Testis (tissue), 3 donors: ENCODE data around the gene PCBD2. TPM values are rescaled to one million over a fixed set of nuclear protein-coding genes. Genes with fewer than 3 reads are reported as not detected.

Experiments
- DNase-seq: peaks from one replicate; pipeline ENCODE4 v3.0.0-alpha.2; 2019
- H3K27ac ChIP-seq, 2 donors: fragments of 200-600 bp; sonication (generic); one replicate each; pipeline ENCODE4 v1.5.1; 2019
- H3K27me3 ChIP-seq: fragments of 200-600 bp; sonication (generic); one replicate; pipeline ENCODE4 v1.5.1; 2019
- H3K36me3 ChIP-seq: fragments of 200-600 bp; sonication (generic); one replicate; pipeline ENCODE4 v1.5.1; 2017; ENCODE audit warnings: low read depth; ENCODE audit errors: missing control alignments
- H3K4me1 ChIP-seq: fragments of 200-600 bp; sonication (generic); one replicate; pipeline ENCODE4 v1.5.1; 2019
- H3K4me3 ChIP-seq, 2 donors: fragments of 200-600 bp; sonication (generic); one replicate each; pipeline ENCODE4 v1.5.1; 2017 to 2019
- H3K9me3 ChIP-seq: fragments of 200-600 bp; sonication (generic); one replicate; pipeline ENCODE4 v1.5.1; 2017
- POLR2A ChIP-seq: fragments of 450-650 bp; IDR thresholded peaks from one replicate; pipeline ENCODE4 v1.6.1; 2017; ENCODE audit warnings: antibody characterized with exemption, mild to moderate bottlenecking, moderate library complexity
- WGBS, 2 donors: methylation state at CpG; one replicate each; pipeline ENCODE4 v1.1.5; 2018; 5-methylcytosine and 5-hydroxymethylcytosine counted together
- intact Hi-C: fragments of 100-400 bp; cut with DNase I; formaldehyde crosslinking; loops from one replicate; pipeline ENCODE4 v1.15.1; 2023; ENCODE audit warnings: low total_unique reads
- polyA plus RNA-seq: library from polyadenylated mRNA; stranded (reverse); fragments of 350-450 nt; fragmentation: Illumina TruSeq; extraction: RNeasy Lipid Tissue Mini Kit (QIAGEN cat#74804); gene quantifications from one replicate; pipeline ENCODE4 v1.2.3, GENCODE V29; 2014; ENCODE audit warnings: low read depth, low replicate concordance; ENCODE audit not compliant: insufficient read depth
- total RNA-seq, 2 donors: library from RNA; depleted of rRNA; stranded (reverse); fragments of >200 nt; gene quantifications; one replicate each; pipeline ENCODE4 v1.2.3, GENCODE V29; 2016
- TF ChIP-seq, protein P1 (sequence below), 3 experiments: fragments of 450-650 bp in 2 of 3; fragments of 200-600 bp in 1 of 3; sonication (generic) in 1 of 3; IDR thresholded peaks; one replicate each; pipeline ENCODE4 v1.5.1; 2016 to 2019; ENCODE audit warnings: antibody characterized with exemption in 3 of 3, mild to moderate bottlenecking in 2 of 3, moderate library complexity in 1 of 3

Gene PCBD2
- total and polyA plus RNA-seq, 3 donors from 2014 or later: 5.9 to 17.6 (median 13.4) TPM

DNA sequence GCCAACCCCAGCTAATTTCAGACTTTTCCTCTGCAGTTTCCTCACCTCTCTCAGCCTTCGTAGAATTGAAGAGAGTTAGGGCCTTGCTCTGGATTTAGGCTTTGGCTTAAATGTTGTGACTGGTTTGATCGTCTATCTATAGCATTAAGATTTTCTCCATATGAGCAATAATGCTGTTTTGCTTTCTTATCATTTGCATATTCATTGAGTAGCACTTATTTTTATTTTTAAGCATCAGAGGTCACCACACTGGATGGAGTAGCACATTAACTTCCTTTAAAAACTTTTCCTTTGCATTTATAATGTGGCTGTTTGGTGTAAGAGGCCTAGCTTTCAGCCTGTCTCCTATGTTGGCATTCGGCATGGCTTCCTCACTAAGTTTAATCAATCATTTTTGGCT lies 12.6 kb upstream of the PCBD2 start:
- intact Hi-C loops: no loop called here
- DNase-seq: no peak
- WGBS, 2 donors: 92 to 96% methylated on average over 3 of the region's 3 CpGs
- TF ChIP-seq, protein P1, sequence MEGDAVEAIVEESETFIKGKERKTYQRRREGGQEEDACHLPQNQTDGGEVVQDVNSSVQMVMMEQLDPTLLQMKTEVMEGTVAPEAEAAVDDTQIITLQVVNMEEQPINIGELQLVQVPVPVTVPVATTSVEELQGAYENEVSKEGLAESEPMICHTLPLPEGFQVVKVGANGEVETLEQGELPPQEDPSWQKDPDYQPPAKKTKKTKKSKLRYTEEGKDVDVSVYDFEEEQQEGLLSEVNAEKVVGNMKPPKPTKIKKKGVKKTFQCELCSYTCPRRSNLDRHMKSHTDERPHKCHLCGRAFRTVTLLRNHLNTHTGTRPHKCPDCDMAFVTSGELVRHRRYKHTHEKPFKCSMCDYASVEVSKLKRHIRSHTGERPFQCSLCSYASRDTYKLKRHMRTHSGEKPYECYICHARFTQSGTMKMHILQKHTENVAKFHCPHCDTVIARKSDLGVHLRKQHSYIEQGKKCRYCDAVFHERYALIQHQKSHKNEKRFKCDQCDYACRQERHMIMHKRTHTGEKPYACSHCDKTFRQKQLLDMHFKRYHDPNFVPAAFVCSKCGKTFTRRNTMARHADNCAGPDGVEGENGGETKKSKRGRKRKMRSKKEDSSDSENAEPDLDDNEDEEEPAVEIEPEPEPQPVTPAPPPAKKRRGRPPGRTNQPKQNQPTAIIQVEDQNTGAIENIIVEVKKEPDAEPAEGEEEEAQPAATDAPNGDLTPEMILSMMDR (IDR thresholded peaks at IDR 0.05): no peak
- no peak for TF ChIP-seq POLR2A
- Histone ChIP-seq H3K36me3 (no peaks in the 10 kb centered on the region), H3K27ac (no peak overlapping the region), H3K4me1 (no peaks in the 10 kb centered on the region), H3K9me3 (no peaks in the 10 kb centered on the region), H3K27me3 (no peaks in the 10 kb centered on the region), H3K4me3 (no peak overlapping the region)

DNA sequence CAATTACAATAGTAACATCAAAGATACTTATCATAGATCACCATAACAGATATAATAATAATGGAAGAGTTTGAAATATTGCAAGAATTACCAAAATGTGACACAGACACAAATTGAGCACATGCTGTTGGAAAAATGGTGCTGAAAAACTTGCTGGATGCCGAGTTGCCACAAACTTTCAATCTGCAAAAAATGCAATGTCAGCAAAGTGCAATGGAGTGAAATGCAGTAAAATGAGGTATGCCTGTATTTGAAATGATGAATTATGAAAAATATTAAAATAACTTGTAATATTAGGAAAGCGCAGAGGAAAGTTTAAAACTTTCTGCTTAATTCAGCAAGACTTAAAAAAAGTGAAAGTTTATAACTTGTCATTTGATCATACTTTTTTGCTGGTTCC lies 12.0 kb upstream of the PCBD2 start:
- no peaks in the 10 kb centered on the region for H3K4me1 ChIP-seq
- no peak overlapping the region for H3K4me3 ChIP-seq
- intact Hi-C loops: no loop called here
- TF ChIP-seq, protein P1 (IDR thresholded peaks at IDR 0.05): no peak
- TF ChIP-seq POLR2A: no peak
- DNase-seq: no peak
- 91 to 100% methylated on average over 2 of the region's 2 CpGs for WGBS, 2 donors
- H3K27me3 ChIP-seq: no peaks in the 10 kb centered on the region
- H3K27ac ChIP-seq: no peak overlapping the region
- H3K9me3 ChIP-seq: no peaks in the 10 kb centered on the region
- H3K36me3 ChIP-seq: no peaks in the 10 kb centered on the region

DNA sequence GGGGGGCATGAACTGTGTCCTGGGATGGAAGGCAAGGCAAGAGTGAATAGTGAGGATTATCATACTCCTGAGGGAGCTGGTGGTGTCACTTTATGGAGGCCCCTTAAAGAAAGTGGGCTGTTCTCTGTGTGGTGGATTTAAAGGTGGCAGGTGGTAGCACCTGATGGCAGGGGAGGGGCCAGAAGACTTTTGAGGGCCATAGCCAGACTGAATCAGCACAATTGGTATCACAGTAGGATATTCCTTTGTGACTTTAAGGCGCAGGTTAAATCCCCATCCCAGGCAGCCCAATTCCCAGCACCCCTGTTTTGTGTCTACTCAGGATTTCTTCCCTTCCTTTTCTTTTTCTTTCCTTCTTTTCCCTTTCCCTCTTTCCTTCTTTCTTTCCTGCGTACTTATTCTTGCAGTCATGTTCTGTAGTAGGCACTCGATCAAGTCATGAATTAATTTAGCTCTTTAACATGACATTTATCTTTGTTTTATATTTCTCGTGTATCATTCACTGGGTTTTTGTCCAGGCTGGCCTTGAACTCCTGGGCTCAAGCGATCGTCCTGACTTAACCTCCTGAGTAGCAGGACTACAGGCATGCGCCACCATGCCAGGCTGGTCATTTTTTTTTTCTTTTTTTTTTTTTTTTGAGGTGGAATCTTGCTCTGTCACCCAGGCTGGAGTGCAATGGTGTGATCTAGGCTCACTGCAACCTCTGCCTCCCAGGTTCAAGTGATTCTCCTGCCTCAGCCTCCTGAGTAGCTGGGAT lies 11.0 kb upstream of the PCBD2 start:
- no peak for TF ChIP-seq POLR2A
- TF ChIP-seq, protein P1 (IDR thresholded peaks at IDR 0.05): no peak
- Histone ChIP-seq H3K9me3 (no peaks in the 10 kb centered on the region), H3K4me3 (no peak overlapping the region), H3K27me3 (no peaks in the 10 kb centered on the region), H3K27ac (no peak overlapping the region), H3K36me3 (no peaks in the 10 kb centered on the region), H3K4me1 (no peaks in the 10 kb centered on the region)
- intact Hi-C loops: no loop called here
- DNase-seq: no peak
- WGBS, 2 donors: 79 to 84% methylated on average over 7 of the region's 7 CpGs

DNA sequence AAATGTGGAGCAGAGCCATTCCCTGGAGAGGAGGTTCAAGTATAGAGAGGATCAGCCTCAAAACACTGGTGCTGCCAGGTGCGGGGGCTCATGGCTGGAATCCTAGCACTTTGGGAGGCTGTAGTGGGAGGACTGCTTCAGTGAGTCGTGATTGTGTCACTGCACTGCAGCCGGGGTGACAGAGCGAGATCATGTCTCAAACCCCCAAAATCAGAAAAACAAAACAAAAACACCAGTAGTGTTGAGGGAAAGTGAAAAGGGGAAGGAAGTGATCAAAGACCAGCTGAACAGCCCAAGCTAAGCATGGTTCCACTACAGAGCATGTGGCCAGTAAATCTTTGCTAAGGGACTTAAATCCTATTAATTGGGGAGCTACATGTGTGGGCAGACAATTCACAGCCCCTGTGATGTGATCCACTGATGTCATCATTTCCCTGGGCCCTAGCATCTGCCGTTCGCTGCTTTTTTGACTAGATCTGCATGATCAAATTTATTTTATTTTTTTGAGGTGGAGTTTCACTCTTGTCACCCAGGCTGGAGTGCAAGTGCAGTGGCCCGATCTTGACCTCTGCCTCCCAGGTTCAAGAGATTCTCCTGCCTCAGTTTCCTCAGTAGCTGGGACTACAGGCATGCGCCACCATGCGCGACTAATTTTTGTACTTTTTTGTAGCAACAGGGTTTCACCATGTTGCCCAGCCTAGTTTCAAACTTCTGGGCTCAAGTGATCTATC lies 2.7 kb upstream of the PCBD2 start:
- Histone ChIP-seq H3K4me1 (no peaks in the 10 kb centered on the region), H3K27ac (no peak overlapping the region), H3K36me3 (no peaks in the 10 kb centered on the region), H3K4me3 (no peak overlapping the region), H3K27me3 (no peaks in the 10 kb centered on the region), H3K9me3 (no peaks in the 10 kb centered on the region)
- TF ChIP-seq, protein P1 (IDR thresholded peaks at IDR 0.05): no peak
- no peak for TF ChIP-seq POLR2A
- intact Hi-C loops: no loop called here
- WGBS, 2 donors: 78% methylated on average over 10 of the region's 10 CpGs
- no peak for DNase-seq
